ENCODE data around the gene PRICKLE4.

- TF ChIP-seq CTCF (IDR thresholded peaks at IDR 0.05 in 8 of 11, conservative IDR thresholded peaks at IDR 0.05 in 3 of 11), result no peak
- TF ChIP-seq POLR2A (IDR thresholded peaks at IDR 0.05), result no peak
Measured at GRCh38 chr6:41811095-41811494, 30.5 kb downstream of the PRICKLE4 start.

Data from spleen (tissue), 7 donors.